ENCODE measurements around the gene PPM1B.
"Not testable (repeated sequence)": the region's sequence is repeated elsewhere in the genome, so short reads cannot be mapped to it uniquely, and the experiment has no call there.

Gene PPM1B

DNA sequence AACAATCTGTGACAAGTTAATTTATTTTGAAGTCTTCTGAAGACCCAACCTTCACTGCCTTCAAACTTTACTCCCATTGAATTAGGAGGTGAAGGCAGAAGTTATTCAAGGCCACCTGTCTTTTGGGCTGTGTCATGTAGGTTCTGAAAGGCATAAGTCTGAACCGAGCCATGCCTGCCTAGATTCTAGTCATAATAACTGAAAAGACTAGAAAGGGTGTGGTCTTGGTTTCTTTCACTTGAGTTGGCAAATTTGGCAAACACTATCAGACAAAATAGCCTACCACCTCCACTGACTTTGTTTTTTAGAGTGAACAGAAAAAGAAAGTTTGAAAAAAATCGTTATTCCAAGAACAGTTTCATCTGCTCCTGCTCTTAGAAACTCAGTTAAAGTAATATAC is 38.4 kb downstream of the PPM1B start:
- Histone ChIP-seq H3K27me3 (ENCODE audit: insufficient read depth, poor library complexity, severe bottlenecking) (no peaks in the 10 kb centered on the region), H3K27ac (replicated peaks) (no peak overlapping the region), H3K4me3 (replicated peaks; ENCODE audit: insufficient read depth, low read length) (no peak overlapping the region)
- no peak for DNase-seq (ENCODE audit: low read depth in 1 of 2, low spot score in 1 of 2)
- TF ChIP-seq, protein P1, sequence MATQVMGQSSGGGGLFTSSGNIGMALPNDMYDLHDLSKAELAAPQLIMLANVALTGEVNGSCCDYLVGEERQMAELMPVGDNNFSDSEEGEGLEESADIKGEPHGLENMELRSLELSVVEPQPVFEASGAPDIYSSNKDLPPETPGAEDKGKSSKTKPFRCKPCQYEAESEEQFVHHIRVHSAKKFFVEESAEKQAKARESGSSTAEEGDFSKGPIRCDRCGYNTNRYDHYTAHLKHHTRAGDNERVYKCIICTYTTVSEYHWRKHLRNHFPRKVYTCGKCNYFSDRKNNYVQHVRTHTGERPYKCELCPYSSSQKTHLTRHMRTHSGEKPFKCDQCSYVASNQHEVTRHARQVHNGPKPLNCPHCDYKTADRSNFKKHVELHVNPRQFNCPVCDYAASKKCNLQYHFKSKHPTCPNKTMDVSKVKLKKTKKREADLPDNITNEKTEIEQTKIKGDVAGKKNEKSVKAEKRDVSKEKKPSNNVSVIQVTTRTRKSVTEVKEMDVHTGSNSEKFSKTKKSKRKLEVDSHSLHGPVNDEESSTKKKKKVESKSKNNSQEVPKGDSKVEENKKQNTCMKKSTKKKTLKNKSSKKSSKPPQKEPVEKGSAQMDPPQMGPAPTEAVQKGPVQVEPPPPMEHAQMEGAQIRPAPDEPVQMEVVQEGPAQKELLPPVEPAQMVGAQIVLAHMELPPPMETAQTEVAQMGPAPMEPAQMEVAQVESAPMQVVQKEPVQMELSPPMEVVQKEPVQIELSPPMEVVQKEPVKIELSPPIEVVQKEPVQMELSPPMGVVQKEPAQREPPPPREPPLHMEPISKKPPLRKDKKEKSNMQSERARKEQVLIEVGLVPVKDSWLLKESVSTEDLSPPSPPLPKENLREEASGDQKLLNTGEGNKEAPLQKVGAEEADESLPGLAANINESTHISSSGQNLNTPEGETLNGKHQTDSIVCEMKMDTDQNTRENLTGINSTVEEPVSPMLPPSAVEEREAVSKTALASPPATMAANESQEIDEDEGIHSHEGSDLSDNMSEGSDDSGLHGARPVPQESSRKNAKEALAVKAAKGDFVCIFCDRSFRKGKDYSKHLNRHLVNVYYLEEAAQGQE (IDR thresholded peaks at IDR 0.05; ENCODE audit: insufficient replicate concordance, low read depth) = no peak
- no peak for TF ChIP-seq SPI1 (IDR thresholded peaks at IDR 0.05; ENCODE audit: borderline replicate concordance, low read depth)
- TF ChIP-seq, protein P2, sequence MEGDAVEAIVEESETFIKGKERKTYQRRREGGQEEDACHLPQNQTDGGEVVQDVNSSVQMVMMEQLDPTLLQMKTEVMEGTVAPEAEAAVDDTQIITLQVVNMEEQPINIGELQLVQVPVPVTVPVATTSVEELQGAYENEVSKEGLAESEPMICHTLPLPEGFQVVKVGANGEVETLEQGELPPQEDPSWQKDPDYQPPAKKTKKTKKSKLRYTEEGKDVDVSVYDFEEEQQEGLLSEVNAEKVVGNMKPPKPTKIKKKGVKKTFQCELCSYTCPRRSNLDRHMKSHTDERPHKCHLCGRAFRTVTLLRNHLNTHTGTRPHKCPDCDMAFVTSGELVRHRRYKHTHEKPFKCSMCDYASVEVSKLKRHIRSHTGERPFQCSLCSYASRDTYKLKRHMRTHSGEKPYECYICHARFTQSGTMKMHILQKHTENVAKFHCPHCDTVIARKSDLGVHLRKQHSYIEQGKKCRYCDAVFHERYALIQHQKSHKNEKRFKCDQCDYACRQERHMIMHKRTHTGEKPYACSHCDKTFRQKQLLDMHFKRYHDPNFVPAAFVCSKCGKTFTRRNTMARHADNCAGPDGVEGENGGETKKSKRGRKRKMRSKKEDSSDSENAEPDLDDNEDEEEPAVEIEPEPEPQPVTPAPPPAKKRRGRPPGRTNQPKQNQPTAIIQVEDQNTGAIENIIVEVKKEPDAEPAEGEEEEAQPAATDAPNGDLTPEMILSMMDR (IDR thresholded peaks at IDR 0.05; ENCODE audit: insufficient read depth, low read length) = no peak
- no peak for TF ChIP-seq POLR2AphosphoS5 (IDR thresholded peaks at IDR 0.05; ENCODE audit: low read depth)
- TF ChIP-seq GABPA (IDR thresholded peaks at IDR 0.05; ENCODE audit: low read depth) = no peak

DNA sequence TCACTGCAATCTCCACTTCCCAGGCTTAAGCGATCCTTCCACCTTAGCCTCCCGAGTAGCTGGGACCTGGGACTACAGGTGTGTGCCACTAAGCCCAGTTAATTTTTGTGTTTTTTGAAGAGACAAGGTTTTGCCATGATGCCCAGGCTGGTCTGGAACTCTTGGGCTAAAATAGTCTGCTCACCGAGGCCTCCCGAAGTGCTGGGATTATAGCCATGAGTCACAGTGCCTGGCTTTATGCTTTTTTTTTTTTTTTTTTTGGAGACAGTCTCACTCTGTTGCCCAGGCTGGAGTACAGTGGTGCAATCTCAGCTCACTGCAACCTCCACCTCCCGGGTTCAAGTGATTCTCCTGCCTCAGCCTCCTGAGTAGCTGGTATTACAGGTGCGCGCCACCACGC is 39.0 kb downstream of the PPM1B start:
- DNase-seq (ENCODE audit: low read depth in 1 of 2, low spot score in 1 of 2); H3K27ac ChIP-seq (replicated peaks); H3K27me3 ChIP-seq (ENCODE audit: insufficient read depth, poor library complexity, severe bottlenecking); H3K4me3 ChIP-seq (replicated peaks; ENCODE audit: insufficient read depth, low read length): not testable (repeated sequence)

DNA sequence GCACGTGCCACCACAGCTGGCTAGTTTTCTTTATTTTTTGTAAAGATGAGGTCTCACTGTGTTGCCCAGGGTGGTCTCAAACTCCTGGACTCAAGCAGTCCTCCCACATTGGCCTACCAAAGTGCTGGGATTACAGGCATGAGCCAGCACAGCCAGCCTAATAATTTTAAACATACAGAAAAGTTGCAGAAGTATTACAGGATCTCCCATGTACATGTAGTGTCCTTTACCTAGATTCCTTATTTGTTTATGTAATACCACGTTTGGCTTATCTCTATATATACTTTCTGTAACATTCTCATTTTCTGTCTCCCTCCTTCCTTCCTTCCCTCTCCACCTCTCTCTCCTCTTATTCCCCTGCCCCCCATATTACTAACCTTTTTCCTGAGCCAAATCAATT is 41.7 kb downstream of the PPM1B start:
- DNase-seq (ENCODE audit: low read depth in 1 of 2, low spot score in 1 of 2) = no peak
- TF ChIP-seq, protein P1 (IDR thresholded peaks at IDR 0.05; ENCODE audit: insufficient replicate concordance, low read depth) = no peak
- TF ChIP-seq, protein P2 (IDR thresholded peaks at IDR 0.05; ENCODE audit: insufficient read depth, low read length) = no peak
- no peak for TF ChIP-seq GABPA (IDR thresholded peaks at IDR 0.05; ENCODE audit: low read depth)
- no peak for TF ChIP-seq POLR2AphosphoS5 (IDR thresholded peaks at IDR 0.05; ENCODE audit: low read depth)
- no peak for TF ChIP-seq SPI1 (IDR thresholded peaks at IDR 0.05; ENCODE audit: borderline replicate concordance, low read depth)

DNA sequence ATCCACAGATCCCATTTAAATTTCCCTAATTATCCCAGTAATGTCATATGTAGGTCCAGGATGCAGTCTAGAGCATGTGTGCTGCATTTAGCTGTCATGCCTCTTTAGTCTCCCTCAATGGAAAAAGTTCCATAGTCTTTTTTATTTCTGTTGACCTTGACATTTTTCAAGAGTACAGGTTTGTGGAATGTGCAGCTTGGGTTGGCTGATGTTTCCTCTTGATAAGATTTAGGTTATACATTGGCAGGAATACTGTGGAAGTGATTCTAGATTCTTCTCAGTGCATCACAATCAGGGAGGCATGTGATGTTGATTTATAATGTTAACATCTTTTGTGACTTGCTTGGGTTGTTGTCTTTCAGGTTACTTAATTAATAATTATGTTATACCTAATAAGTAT is 42.5 kb downstream of the PPM1B start:
- no peak for DNase-seq (ENCODE audit: low read depth in 1 of 2, low spot score in 1 of 2)
- H3K27ac ChIP-seq (replicated peaks) = no peak overlapping the region
- TF ChIP-seq, protein P1 (IDR thresholded peaks at IDR 0.05; ENCODE audit: insufficient replicate concordance, low read depth) = no peak
- no peak for TF ChIP-seq POLR2AphosphoS5 (IDR thresholded peaks at IDR 0.05; ENCODE audit: low read depth)
- TF ChIP-seq GABPA (IDR thresholded peaks at IDR 0.05; ENCODE audit: low read depth) = no peak
- TF ChIP-seq SPI1 (IDR thresholded peaks at IDR 0.05; ENCODE audit: borderline replicate concordance, low read depth) = no peak
- TF ChIP-seq, protein P2 (IDR thresholded peaks at IDR 0.05; ENCODE audit: insufficient read depth, low read length) = no peak
- no peak overlapping the region for H3K4me3 ChIP-seq (replicated peaks; ENCODE audit: insufficient read depth, low read length)
- no peaks in the 10 kb centered on the region for H3K27me3 ChIP-seq (ENCODE audit: insufficient read depth, poor library complexity, severe bottlenecking)

More for the DNA sequence above, 41.7 kb downstream of the PPM1B start:
- no peak overlapping the region for H3K4me3 ChIP-seq (replicated peaks; ENCODE audit: insufficient read depth, low read length)
- no peaks in the 10 kb centered on the region for H3K27me3 ChIP-seq (ENCODE audit: insufficient read depth, poor library complexity, severe bottlenecking)
- no peak overlapping the region for H3K27ac ChIP-seq (replicated peaks)
